Measurements from ENCODE around the gene IFT122.

- TF ChIP-seq CTCF (IDR thresholded peaks at IDR 0.05) (no peak), POLR2A (IDR thresholded peaks at IDR 0.05) (no peak)
These were observed 115.1 kb downstream of the IFT122 start for GRCh38 chr3:129555153-129555550.

All from testis (tissue), 2 donors.